HG03432 (cell line): ENCODE measurements around the gene CNN2.

Experiments used
- ATAC-seq: cut with Tn5 transposase; IDR thresholded peaks from one replicate; pipeline ENCODE4 v1.9.1; 2021; ENCODE audit warnings: mild to moderate bottlenecking, moderate library complexity; ENCODE audit not compliant: unreplicated experiment

CNN2 gene

GRCh38 chr19:1047696-1048147 is 21.3 kb downstream of the CNN2 start:
- ATAC-seq = no peak

GRCh38 chr19:1049106-1049505 is 22.7 kb downstream of the CNN2 start:
- ATAC-seq = no peak

- no peak for ATAC-seq
These were observed 23.4 kb downstream of the CNN2 start for GRCh38 chr19:1049800-1050199.

GRCh38 chr19:1050989-1051788 is 24.8 kb downstream of the CNN2 start:
- no peak for ATAC-seq

DNA sequence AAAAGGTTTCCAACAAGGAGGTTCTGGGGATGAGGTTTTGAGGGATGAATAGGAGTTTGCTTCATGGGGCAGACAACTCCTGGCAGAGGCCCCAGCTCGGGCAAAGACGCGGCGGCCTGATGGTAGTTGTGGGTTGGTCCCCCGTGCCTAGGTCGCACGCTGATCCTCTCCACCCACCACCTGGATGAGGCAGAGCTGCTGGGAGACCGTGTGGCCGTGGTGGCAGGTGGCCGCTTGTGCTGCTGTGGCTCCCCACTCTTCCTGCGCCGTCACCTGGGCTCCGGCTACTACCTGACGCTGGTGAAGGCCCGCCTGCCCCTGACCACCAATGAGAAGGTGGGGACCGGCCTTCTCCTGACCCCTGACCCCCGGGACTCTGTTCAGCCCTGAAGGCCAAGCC is 25.4 kb downstream of the CNN2 start:
- ATAC-seq = no peak

- ATAC-seq = no peak
These were observed 26.1 kb downstream of the CNN2 start for GRCh38 chr19:1052349-1052975.

GRCh38 chr19:1053176-1054101 is 27.0 kb downstream of the CNN2 start:
- ATAC-seq = no peak

DNA sequence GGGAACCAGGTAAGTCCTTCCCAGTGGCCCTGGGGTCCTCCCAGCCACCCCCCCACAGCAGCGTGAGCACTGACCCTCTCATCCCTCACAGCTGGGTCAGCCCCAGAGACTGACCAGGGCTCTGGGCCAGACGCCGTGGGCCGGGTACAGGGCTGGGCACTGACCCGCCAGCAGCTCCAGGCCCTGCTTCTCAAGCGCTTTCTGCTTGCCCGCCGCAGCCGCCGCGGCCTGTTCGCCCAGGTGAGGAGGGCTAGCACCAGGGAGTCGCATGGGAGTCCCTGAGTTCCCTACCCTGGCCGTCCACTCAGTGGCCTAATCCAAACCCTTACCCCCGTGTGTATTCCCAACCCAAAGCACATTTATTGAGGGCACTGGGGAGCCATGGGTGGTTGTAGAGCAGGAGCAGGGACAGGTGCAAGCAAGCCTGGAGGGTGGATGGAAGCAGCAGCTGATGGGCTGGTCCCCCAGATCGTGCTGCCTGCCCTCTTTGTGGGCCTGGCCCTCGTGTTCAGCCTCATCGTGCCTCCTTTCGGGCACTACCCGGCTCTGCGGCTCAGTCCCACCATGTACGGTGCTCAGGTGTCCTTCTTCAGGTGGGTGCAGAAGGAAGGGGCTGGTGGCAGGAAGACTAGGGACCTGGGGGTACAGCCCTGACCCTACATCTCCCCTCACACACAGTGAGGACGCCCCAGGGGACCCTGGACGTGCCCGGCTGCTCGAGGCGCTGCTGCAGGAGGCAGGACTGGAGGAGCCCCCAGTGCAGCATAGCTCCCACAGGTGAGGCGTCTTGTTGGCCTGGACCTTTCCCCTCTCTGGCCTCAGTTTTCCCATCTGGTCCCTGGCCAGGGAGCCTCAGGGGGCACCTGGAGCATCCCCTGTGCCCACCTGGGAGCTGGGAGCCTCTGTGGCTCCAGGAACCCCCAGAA is 28.0 kb downstream of the CNN2 start:
- no peak for ATAC-seq

DNA sequence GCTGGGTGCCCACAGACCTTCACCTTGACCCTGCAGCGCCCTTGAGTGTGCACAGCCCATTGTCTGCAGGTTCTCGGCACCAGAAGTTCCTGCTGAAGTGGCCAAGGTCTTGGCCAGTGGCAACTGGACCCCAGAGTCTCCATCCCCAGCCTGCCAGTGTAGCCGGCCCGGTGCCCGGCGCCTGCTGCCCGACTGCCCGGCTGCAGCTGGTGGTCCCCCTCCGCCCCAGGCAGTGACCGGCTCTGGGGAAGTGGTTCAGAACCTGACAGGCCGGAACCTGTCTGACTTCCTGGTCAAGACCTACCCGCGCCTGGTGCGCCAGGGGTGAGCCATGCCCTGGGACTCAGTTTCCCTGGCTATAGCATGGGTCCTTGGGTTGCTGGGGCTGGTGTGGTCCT is 28.6 kb downstream of the CNN2 start:
- no peak for ATAC-seq

DNA sequence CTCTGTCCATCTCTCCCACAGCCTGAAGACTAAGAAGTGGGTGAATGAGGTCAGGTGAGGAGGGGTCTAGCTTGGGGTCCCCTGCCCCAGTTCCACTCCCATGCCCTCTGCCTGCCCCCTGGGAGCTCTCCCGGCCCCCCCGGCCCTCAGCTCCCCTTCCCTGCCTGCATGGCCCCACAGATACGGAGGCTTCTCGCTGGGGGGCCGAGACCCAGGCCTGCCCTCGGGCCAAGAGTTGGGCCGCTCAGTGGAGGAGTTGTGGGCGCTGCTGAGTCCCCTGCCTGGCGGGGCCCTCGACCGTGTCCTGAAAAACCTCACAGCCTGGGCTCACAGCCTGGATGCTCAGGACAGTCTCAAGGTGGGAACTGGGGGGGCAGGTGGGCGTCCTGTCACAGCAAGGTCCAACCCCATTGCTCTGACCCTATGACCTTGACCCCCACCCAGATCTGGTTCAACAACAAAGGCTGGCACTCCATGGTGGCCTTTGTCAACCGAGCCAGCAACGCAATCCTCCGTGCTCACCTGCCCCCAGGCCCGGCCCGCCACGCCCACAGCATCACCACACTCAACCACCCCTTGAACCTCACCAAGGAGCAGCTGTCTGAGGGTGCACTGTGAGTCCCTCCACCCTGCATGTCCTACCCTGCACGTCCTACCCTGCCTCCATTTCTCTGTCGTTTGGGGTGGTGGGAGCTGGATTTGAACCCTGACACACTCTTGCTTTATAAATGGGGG is 29.6 kb downstream of the CNN2 start:
- ATAC-seq = no peak

GRCh38 chr19:1057176-1057855 is 30.9 kb downstream of the CNN2 start:
- ATAC-seq = no peak

GRCh38 chr19:1058112-1058511 is 31.7 kb downstream of the CNN2 start:
- no peak for ATAC-seq

DNA sequence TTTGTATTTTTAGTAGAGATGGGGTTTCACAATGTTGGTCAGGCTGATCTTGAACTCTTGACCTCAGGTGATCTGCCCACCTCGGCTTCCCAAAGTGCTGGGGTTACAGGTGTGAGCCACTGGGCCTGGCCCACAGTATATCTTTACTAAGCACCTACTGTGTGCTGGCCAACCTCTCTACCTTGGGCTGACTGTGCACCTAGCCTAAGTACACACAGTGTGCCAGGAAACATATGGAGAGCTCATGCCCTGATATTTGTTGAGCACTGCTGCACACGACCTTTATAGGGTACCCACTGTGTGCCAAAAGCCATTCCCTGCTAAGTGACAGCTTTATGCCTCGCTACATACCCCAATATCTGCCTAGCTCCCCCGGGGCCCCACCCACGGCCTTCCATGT is 34.3 kb downstream of the CNN2 start:
- no peak for ATAC-seq

GRCh38 chr19:1061987-1062386 is 35.6 kb downstream of the CNN2 start:
- no peak for ATAC-seq

DNA sequence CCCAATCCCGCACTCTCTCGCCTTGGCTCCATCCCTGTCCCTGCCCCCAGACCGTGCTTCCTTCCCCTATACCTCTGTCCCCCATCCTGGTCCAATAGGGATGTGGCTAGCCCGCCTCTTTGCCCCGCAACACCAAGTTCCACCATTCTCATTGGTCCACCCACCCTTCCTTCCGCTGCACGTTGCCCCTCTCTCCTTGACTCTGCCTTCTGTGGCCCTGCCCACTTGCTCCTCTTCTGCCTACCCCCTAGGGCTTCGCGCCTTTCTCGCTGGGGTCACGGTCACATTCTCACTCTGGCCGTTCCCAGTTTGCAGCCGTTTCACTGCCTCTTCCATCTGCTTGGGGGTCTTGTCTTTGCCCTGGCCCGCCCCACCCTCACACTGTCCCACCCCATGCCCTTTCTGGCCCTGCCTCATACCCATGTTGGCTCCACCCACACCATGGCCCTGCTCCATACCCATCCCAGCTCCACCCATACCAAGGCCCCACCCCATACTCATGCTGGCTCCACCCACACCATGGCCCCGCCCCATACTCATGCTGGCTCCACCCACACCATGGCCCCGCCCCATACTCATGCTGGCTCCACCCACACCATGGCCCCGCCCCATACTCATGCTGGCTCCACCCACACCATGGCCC is 36.1 kb downstream of the CNN2 start:
- no peak for ATAC-seq

DNA sequence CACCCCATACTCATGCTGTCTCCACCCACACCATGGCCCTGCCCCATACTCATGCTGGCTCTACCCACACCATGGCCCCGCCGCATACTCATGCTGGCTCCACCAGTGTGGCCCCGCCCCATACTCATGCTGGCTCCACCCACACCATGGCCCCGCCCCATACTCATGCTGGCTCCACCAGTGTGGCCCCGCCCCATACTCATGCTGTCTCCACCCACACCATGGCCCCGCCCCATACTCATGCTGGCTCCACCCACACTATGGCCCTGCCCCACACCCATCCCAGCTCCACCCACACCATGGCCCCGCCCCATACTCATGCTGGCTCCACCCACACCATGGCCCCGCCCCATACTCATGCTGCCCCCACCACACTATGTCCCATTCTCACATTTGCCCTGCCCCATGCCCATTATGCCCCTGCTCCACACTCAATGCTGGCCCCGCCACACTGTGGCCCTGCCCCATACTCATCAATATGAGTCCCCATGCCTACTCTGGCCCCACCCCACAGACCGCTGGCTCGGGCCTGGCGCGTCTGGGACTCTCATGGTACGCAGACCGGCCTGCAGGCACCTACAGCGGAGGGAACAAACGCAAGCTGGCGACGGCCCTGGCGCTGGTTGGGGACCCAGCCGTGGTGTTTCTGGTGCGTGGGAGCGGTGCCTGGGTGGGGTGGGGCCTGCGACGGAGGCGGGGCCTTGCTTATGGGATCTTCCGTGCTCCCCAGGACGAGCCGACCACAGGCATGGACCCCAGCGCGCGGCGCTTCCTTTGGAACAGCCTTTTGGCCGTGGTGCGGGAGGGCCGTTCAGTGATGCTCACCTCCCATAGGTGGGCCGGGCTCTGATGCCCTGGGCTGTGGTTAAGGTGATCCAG is 36.9 kb downstream of the CNN2 start:
- no peak for ATAC-seq

- no peak for ATAC-seq
These were observed 37.7 kb downstream of the CNN2 start for GRCh38 chr19:1063909-1064660.
